Stimulated activated naive CD8-positive, alpha-beta T cell treated with anti-CD3 and anti-CD28 coated beads, Interleukin-15, Interleukin-2, amounts not matched to agents 100 ng/mL and 50 ng/mL, for 24 hours (primary cell): ENCODE data around the gene GLIS1.

Source experiments
- H3K27ac Mint-ChIP-seq: one replicate; pipeline ENCODE4 v1.8.0; 2021; ENCODE audit warnings: mild to moderate bottlenecking, mixed read lengths
- H3K27me3 Mint-ChIP-seq: one replicate; pipeline ENCODE4 v1.8.0; 2021; ENCODE audit warnings: mixed read lengths
- H3K36me3 Mint-ChIP-seq: one replicate; pipeline ENCODE4 v1.8.0; 2021; ENCODE audit warnings: low read depth, mixed read lengths
- H3K4me1 Mint-ChIP-seq: one replicate; pipeline ENCODE4 v1.8.0; 2021; ENCODE audit warnings: low read depth, mixed read lengths
- H3K4me3 Mint-ChIP-seq: one replicate; pipeline ENCODE4 v1.8.0; 2021; ENCODE audit warnings: mild to moderate bottlenecking, mixed read lengths
- H3K9me3 Mint-ChIP-seq: one replicate; pipeline ENCODE4 v1.8.0; 2021; ENCODE audit warnings: mixed read lengths

Gene GLIS1

DNA sequence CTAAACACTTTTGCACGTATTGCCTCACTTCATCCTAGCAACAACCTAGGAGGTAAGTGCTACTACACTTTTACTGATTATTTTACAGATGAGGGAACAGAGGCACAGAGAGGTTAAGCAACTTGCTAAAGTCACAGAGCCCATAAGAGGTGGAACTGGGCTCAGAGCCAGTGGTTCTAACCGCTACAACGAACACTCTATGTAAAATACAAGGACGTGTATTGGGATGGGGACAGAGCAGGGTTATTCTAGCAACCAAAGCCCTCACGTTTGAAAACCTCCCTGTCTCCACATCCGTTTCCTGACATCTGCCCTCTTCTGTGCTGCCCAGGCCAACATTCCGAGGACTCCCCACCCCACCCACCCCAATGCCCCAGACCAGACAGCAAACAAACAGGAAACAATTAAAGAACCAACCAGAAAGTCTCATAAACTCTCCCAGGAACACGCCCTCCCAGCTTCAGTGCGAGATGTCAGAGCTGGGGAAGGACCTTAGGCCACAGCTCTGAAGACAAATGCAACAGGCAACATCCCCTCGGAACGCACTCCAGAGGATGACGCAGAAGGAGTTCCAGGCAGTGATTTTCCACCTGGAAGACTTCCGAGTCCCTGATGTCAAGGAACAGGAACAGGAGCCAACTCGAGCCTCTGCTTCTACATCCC is 41.1 kb downstream of the GLIS1 start:
- Mint-ChIP-seq H3K4me1 (no peaks in the 10 kb centered on the region), H3K4me3 (no peak overlapping the region), H3K27ac (no peak overlapping the region), H3K36me3 (no peaks in the 10 kb centered on the region), H3K9me3 (no peaks in the 10 kb centered on the region), H3K27me3 (no peaks in the 10 kb centered on the region)

DNA sequence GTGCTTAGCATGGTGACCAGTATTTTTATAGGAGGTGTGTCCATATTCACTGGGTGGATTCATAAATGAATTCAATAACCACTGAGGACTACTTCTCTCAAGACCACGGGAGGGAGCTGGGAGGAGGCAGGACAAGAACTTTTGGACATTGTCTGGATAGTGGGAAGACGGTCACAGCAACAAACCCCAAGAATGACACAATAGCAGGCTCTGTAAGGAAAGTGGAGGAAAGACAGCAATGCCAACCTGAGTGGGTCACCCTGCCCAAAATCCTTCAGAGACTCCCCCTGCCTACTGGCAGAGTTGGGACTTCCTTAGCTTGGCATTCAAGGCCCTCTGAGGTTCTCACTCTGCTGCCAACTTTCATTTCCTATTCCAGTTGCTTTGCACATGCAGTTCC is 42.0 kb downstream of the GLIS1 start:
- Mint-ChIP-seq H3K9me3 (no peaks in the 10 kb centered on the region), H3K4me1 (no peaks in the 10 kb centered on the region), H3K27me3 (no peaks in the 10 kb centered on the region), H3K27ac (no peak overlapping the region), H3K4me3 (no peak overlapping the region), H3K36me3 (no peaks in the 10 kb centered on the region)

GRCh38 chr1:53696571-53696970 is 42.4 kb downstream of the GLIS1 start:
- H3K27me3 Mint-ChIP-seq: no peaks in the 10 kb centered on the region
- no peak overlapping the region for H3K27ac Mint-ChIP-seq
- no peak overlapping the region for H3K4me3 Mint-ChIP-seq
- H3K9me3 Mint-ChIP-seq: no peaks in the 10 kb centered on the region
- H3K4me1 Mint-ChIP-seq: no peaks in the 10 kb centered on the region
- H3K36me3 Mint-ChIP-seq: no peaks in the 10 kb centered on the region

DNA sequence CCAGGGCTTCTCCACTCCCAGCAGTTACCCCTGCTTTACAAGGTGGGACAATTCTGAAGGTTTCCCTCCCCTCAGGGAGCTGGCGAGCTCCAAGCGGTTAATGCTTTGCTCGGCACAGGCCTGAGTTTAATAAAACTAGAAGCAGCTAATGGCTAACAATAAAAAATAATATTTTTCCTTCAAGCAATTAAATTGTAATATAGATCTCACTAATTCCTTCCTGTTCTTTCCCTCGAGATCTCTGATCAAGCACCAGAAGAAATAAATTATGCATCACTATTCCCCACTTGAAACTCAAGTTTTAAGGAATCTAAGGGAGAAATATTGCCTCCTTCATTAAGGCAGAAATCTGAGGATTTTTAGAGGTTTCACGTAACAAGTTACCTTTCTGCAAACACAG is 42.9 kb downstream of the GLIS1 start:
- Mint-ChIP-seq H3K4me1 (no peaks in the 10 kb centered on the region), H3K9me3 (no peaks in the 10 kb centered on the region), H3K36me3 (no peaks in the 10 kb centered on the region), H3K27ac (no peak overlapping the region), H3K27me3 (no peaks in the 10 kb centered on the region), H3K4me3 (no peak overlapping the region)

- H3K36me3 Mint-ChIP-seq: no peaks in the 10 kb centered on the region
Observed at GRCh38 chr1:53695116-53695515, 43.8 kb downstream of the GLIS1 start.

GRCh38 chr1:53694718-53695091 is 44.3 kb downstream of the GLIS1 start:
- H3K9me3 Mint-ChIP-seq: no peaks in the 10 kb centered on the region
- H3K4me3 Mint-ChIP-seq: no peak overlapping the region
- no peaks in the 10 kb centered on the region for H3K36me3 Mint-ChIP-seq
- no peaks in the 10 kb centered on the region for H3K4me1 Mint-ChIP-seq
- no peak overlapping the region for H3K27ac Mint-ChIP-seq
- H3K27me3 Mint-ChIP-seq: no peaks in the 10 kb centered on the region

More at GRCh38 chr1:53695116-53695515, 43.8 kb downstream of the GLIS1 start:
- no peak overlapping the region for H3K4me3 Mint-ChIP-seq
- no peaks in the 10 kb centered on the region for H3K4me1 Mint-ChIP-seq
- no peaks in the 10 kb centered on the region for H3K9me3 Mint-ChIP-seq
- H3K27me3 Mint-ChIP-seq: no peaks in the 10 kb centered on the region
- no peak overlapping the region for H3K27ac Mint-ChIP-seq

- Mint-ChIP-seq H3K4me3 (no peak overlapping the region), H3K27me3 (no peaks in the 10 kb centered on the region), H3K4me1 (no peaks in the 10 kb centered on the region), H3K36me3 (no peaks in the 10 kb centered on the region), H3K27ac (no peak overlapping the region), H3K9me3 (no peaks in the 10 kb centered on the region)
Observed at GRCh38 chr1:53693773-53694717, 44.9 kb downstream of the GLIS1 start.

DNA sequence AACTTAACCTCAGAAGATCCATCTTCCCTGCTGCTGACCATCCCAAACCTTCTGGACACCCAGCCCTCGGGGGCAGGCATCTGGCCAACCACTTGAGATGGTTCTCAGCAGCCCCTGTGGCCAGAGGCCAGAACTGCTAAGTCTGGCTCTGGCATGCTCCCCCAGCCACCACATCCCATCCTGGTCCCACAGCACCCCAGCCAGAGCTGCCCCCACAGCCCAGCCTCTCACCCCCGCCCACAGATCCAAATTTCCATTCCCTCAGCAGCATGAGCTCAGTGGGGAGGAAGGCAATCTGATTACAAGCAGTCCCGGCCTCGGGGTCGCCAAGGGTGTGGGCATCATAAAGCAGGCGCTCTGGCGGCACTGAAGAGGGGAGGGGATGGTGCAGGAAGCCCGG is 45.6 kb downstream of the GLIS1 start:
- Mint-ChIP-seq H3K36me3 (no peaks in the 10 kb centered on the region), H3K4me1 (no peaks in the 10 kb centered on the region), H3K4me3 (no peak overlapping the region), H3K27ac (no peak overlapping the region), H3K9me3 (no peaks in the 10 kb centered on the region), H3K27me3 (no peaks in the 10 kb centered on the region)

DNA sequence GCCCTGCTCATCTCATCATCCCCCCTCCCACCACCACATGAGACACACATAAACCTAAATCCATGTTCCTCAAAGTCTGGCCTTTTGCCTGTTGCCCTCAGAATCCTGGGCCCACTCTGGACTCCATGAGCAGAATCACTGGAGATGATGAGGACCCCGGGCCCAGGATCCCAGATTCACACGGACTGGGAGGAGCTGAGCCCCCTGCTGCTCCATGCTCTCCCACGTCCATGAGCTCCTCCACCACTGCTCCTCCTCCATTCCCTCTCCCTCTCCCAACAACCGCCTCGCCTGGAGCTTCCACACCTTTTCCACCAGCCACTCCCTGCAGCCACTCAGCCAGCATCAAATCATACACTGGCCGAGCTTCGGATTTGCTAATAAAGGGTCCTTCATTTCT is 47.6 kb downstream of the GLIS1 start:
- no peak overlapping the region for H3K4me3 Mint-ChIP-seq
- no peaks in the 10 kb centered on the region for H3K9me3 Mint-ChIP-seq
- no peaks in the 10 kb centered on the region for H3K27me3 Mint-ChIP-seq
- H3K27ac Mint-ChIP-seq: no peak overlapping the region
- H3K36me3 Mint-ChIP-seq: no peaks in the 10 kb centered on the region
- no peaks in the 10 kb centered on the region for H3K4me1 Mint-ChIP-seq

DNA sequence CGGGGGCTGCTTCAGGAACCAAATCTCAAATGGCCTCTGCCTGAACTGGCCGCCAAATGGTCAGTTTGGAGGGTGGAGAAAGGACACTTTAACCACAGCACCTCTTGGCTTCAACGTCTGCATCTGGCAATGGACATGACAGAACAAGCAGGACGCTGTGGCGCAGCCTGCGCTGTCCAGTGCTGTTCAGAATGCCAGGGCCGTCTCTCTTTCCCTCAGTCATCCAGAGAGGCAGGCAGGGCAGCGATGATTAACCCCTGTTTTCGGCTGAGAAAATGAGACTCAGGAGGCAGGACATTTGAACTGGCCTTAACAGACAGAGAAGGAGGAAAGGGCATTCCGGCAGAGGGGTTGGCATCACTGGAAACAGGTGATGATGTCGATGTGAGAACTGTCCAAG is 48.6 kb downstream of the GLIS1 start:
- H3K27ac Mint-ChIP-seq: no peak overlapping the region
- no peaks in the 10 kb centered on the region for H3K9me3 Mint-ChIP-seq
- H3K36me3 Mint-ChIP-seq: no peaks in the 10 kb centered on the region
- H3K27me3 Mint-ChIP-seq: peaks cover 6% of the 10 kb centered on the region
- H3K4me1 Mint-ChIP-seq: no peaks in the 10 kb centered on the region
- no peak overlapping the region for H3K4me3 Mint-ChIP-seq

- H3K4me1 Mint-ChIP-seq: no peaks in the 10 kb centered on the region
- H3K36me3 Mint-ChIP-seq: no peaks in the 10 kb centered on the region
- H3K9me3 Mint-ChIP-seq: no peaks in the 10 kb centered on the region
- peaks cover 8% of the 10 kb centered on the region for H3K27me3 Mint-ChIP-seq
- H3K27ac Mint-ChIP-seq: no peak overlapping the region
- no peak overlapping the region for H3K4me3 Mint-ChIP-seq
Observed at GRCh38 chr1:53689736-53690326, 49.1 kb downstream of the GLIS1 start.

DNA sequence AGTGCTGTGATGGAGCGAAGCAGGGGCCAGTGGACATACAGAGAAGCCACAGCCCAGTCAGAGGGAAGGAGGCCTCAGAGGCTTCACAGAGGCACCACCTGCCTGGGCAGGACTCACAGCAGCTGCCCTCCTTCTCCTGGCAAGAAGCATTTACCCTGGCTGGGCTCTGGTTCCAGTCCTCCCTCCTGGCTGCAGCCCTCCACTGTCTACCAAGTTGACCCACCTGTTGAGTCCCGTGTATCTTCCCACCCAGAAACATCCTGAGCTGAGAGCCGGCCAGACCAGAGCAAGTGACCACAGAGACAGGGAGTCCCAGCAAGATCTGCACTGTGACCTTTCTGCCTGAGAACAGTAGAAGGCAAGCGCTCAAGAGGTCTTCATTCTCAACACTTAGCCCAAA is 49.7 kb downstream of the GLIS1 start:
- Mint-ChIP-seq H3K9me3 (no peaks in the 10 kb centered on the region), H3K27me3 (peaks cover 8% of the 10 kb centered on the region), H3K27ac (no peak overlapping the region), H3K4me3 (no peak overlapping the region), H3K4me1 (no peaks in the 10 kb centered on the region), H3K36me3 (no peaks in the 10 kb centered on the region)

DNA sequence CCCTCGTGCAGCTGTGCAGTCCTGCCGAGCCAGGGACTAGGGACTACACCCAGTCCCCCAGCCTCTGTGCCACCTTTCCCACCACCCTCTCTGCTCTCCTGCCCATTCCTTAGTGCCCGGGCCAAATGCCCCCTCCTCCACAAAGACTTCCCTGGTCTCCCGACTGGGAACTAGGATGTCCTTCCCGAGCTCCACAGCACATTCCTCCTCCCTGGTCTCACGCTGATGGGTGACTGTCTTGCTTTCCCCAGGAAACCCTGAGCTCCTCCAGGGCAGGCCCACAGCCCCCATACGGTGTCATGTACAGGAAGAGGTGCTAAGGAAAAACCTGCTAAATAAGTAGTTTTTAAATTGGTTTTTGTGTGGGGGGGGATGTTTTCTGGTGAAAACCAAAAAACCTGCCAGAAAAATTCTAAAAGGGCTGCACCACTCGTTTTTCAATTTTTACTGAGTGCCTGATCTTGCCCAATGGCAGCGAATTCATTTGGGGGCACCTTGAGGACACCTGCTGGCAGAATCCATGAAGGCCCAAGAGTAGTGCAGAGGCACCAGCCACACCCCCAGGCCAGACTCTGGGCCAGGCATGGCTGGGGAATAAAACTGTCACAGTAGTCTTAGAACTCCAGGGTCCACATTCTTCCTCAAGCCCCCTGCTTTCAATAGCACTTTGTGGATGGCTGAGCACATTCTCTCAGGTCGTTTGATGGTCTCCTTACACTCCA is 50.4 kb downstream of the GLIS1 start:
- Mint-ChIP-seq H3K4me3 (no peak overlapping the region), H3K27ac (no peak overlapping the region), H3K9me3 (no peaks in the 10 kb centered on the region), H3K4me1 (no peaks in the 10 kb centered on the region), H3K27me3 (peaks cover 8% of the 10 kb centered on the region), H3K36me3 (no peaks in the 10 kb centered on the region)

GRCh38 chr1:53687901-53688300 is 51.1 kb downstream of the GLIS1 start:
- Mint-ChIP-seq H3K4me3 (no peak overlapping the region), H3K9me3 (no peaks in the 10 kb centered on the region), H3K27me3 (peaks cover 8% of the 10 kb centered on the region), H3K36me3 (no peaks in the 10 kb centered on the region), H3K4me1 (no peaks in the 10 kb centered on the region), H3K27ac (no peak overlapping the region)

DNA sequence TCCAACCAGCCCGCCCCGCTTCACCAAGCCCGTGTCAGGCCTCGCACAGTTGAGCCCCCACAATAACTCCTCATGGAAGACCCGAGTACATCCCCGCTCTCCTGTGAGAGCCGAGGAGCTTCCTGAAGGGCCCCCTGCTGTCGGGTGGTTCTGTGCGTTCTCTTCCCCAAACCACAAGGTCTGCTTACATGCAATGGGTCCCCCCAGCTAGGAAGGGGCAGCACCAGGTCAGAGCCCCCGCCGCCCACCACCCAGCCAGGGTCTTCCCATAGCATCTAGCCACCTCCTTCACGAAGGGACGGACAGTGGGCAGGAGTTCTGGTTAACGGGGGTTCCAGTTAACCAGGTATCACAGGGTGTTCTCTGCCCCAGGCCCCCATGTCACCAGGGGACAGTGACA is 51.5 kb downstream of the GLIS1 start:
- H3K27me3 Mint-ChIP-seq: peaks cover 8% of the 10 kb centered on the region
- H3K27ac Mint-ChIP-seq: no peak overlapping the region
- no peak overlapping the region for H3K4me3 Mint-ChIP-seq
- no peaks in the 10 kb centered on the region for H3K36me3 Mint-ChIP-seq
- H3K4me1 Mint-ChIP-seq: no peaks in the 10 kb centered on the region
- H3K9me3 Mint-ChIP-seq: no peaks in the 10 kb centered on the region
